Stimulated activated naive B cell treated with anti-CD40 and anti-IgM and Interleukin-4, amounts not matched to agents 10 μg/mL and 1 μg/mL and 100 μg/mL, for 72 hours (primary cell): ENCODE measurements around the gene COL23A1.

ENCODE experiments used
- ATAC-seq, 2 donors: fragments of 150-1000 bp; cut with Tn5 transposase; replicated peaks; 2 replicates each; pipeline ENCODE4 v1.10.0; 2021; ENCODE audit warnings: moderate library complexity in 1 of 2
- DNase-seq: peaks from one replicate; pipeline ENCODE4 v3.0.0; 2021
- H3K27ac Mint-ChIP-seq: one replicate; pipeline ENCODE4 v1.8.0; 2022; ENCODE audit warnings: mild to moderate bottlenecking, mixed read lengths
- H3K27me3 Mint-ChIP-seq, 2 donors: one replicate each; pipeline ENCODE4 v1.8.0; 2022; ENCODE audit warnings: mixed read lengths in 2 of 2
- H3K36me3 Mint-ChIP-seq, 2 donors: one replicate each; pipeline ENCODE4 v1.8.0; 2022; ENCODE audit warnings: mixed read lengths in 2 of 2, mild to moderate bottlenecking in 1 of 2
- H3K4me1 Mint-ChIP-seq, 2 donors: one replicate each; pipeline ENCODE4 v1.8.0; 2022; ENCODE audit warnings: mixed read lengths in 2 of 2, mild to moderate bottlenecking in 1 of 2
- H3K4me3 Mint-ChIP-seq, 2 donors: one replicate each; pipeline ENCODE4 v1.8.0; 2022; ENCODE audit warnings: mild to moderate bottlenecking in 2 of 2, mixed read lengths in 2 of 2, moderate library complexity in 1 of 2
- H3K9me3 Mint-ChIP-seq, 2 donors: one replicate each; pipeline ENCODE4 v1.8.0; 2022; ENCODE audit warnings: mixed read lengths in 2 of 2, mild to moderate bottlenecking in 1 of 2

The COL23A1 gene

GRCh38 chr5:178287091-178287790 lies 303.0 kb downstream of the COL23A1 start:
- H3K27me3 Mint-ChIP-seq = peaks cover 17 to 20% of the 10 kb centered on the region in 2 donors
- no peak overlapping the region for H3K4me3 Mint-ChIP-seq
- peaks cover 10 to 12% of the 10 kb centered on the region in 2 donors for H3K9me3 Mint-ChIP-seq
- no peaks in the 10 kb centered on the region for H3K4me1 Mint-ChIP-seq
- ATAC-seq (no peak), DNase-seq (no peak)
- H3K36me3 Mint-ChIP-seq = peaks cover 4% of the 10 kb centered on the region in 2 donors
- no peak overlapping the region for H3K27ac Mint-ChIP-seq

- Mint-ChIP-seq H3K9me3 (peaks cover 10 to 12% of the 10 kb centered on the region in 2 donors), H3K36me3 (peaks cover 4% of the 10 kb centered on the region in 2 donors), H3K27ac (no peak overlapping the region), H3K4me1 (no peaks in the 10 kb centered on the region), H3K4me3 (no peak overlapping the region), H3K27me3 (peaks cover 12 to 15% of the 10 kb centered on the region in 2 donors)
- DNase-seq (no peak), ATAC-seq (no peak)
Measured at GRCh38 chr5:178286226-178287090, 303.7 kb downstream of the COL23A1 start.

- no peak for DNase-seq
- no peak overlapping the region for H3K27ac Mint-ChIP-seq
- peaks cover 10 to 12% of the 10 kb centered on the region in 2 donors for H3K9me3 Mint-ChIP-seq
- ATAC-seq = no peak
- peaks cover 13 to 16% of the 10 kb centered on the region in 2 donors for H3K27me3 Mint-ChIP-seq
- H3K4me3 Mint-ChIP-seq = no peak overlapping the region
- H3K4me1 Mint-ChIP-seq = peaks cover 0 to under 1% of the 10 kb centered on the region in 2 donors
- H3K36me3 Mint-ChIP-seq = peaks cover 4% of the 10 kb centered on the region in 2 donors
Measured at GRCh38 chr5:178285399-178286225, 304.6 kb downstream of the COL23A1 start.

- Mint-ChIP-seq H3K9me3 (peaks cover 10 to 12% of the 10 kb centered on the region in 2 donors), H3K4me1 (peaks cover 4 to 6% of the 10 kb centered on the region in 2 donors), H3K27ac (no peak overlapping the region), H3K27me3 (peaks cover 19 to 20% of the 10 kb centered on the region in 2 donors), H3K4me3 (no peak overlapping the region), H3K36me3 (peaks cover 4% of the 10 kb centered on the region in 2 donors)
- DNase-seq = no peak
- ATAC-seq = no peak
Measured at GRCh38 chr5:178284996-178285395, 305.2 kb downstream of the COL23A1 start.

- H3K27ac Mint-ChIP-seq = no peak overlapping the region
- no peak overlapping the region for H3K4me3 Mint-ChIP-seq
- H3K27me3 Mint-ChIP-seq = peaks cover 27 to 28% of the 10 kb centered on the region in 2 donors
- DNase-seq (no peak), ATAC-seq (no peak)
- H3K4me1 Mint-ChIP-seq = peaks cover 8 to 13% of the 10 kb centered on the region in 2 donors
- peaks cover 10 to 12% of the 10 kb centered on the region in 2 donors for H3K9me3 Mint-ChIP-seq
- peaks cover 4% of the 10 kb centered on the region in 2 donors for H3K36me3 Mint-ChIP-seq
Measured at GRCh38 chr5:178284093-178284675, 306.0 kb downstream of the COL23A1 start.

GRCh38 chr5:178283520-178283919 lies 306.7 kb downstream of the COL23A1 start:
- Mint-ChIP-seq H3K27ac (no peak overlapping the region), H3K36me3 (peaks cover 4% of the 10 kb centered on the region in 2 donors), H3K4me3 (no peak overlapping the region), H3K4me1 (peaks cover 8 to 13% of the 10 kb centered on the region in 2 donors), H3K9me3 (peaks cover 10 to 12% of the 10 kb centered on the region in 2 donors), H3K27me3 (peaks cover 33 to 35% of the 10 kb centered on the region in 2 donors)
- DNase-seq (no peak), ATAC-seq (no peak)

- H3K27ac Mint-ChIP-seq = no peak overlapping the region
- DNase-seq (no peak), ATAC-seq (no peak)
- H3K4me3 Mint-ChIP-seq = no peak overlapping the region
- H3K27me3 Mint-ChIP-seq = peaks cover 30 to 33% of the 10 kb centered on the region in 2 donors
- peaks cover 8 to 13% of the 10 kb centered on the region in 2 donors for H3K4me1 Mint-ChIP-seq
- peaks cover 10 to 12% of the 10 kb centered on the region in 2 donors for H3K9me3 Mint-ChIP-seq
- peaks cover 4% of the 10 kb centered on the region in 2 donors for H3K36me3 Mint-ChIP-seq
Measured at GRCh38 chr5:178282391-178282790, 307.8 kb downstream of the COL23A1 start.

GRCh38 chr5:178281331-178281730 lies 308.9 kb downstream of the COL23A1 start:
- DNase-seq (no peak), ATAC-seq (no peak)
- Mint-ChIP-seq H3K36me3 (peaks cover 4% of the 10 kb centered on the region in 2 donors), H3K4me1 (peaks cover 8 to 13% of the 10 kb centered on the region in 2 donors), H3K27me3 (peaks cover 30 to 33% of the 10 kb centered on the region in 2 donors), H3K27ac (no peak overlapping the region), H3K9me3 (peaks cover 10 to 12% of the 10 kb centered on the region in 2 donors), H3K4me3 (no peak overlapping the region)

GRCh38 chr5:178280631-178281030 lies 309.6 kb downstream of the COL23A1 start:
- H3K27ac Mint-ChIP-seq = no peak overlapping the region
- H3K9me3 Mint-ChIP-seq = peaks cover 12 to 15% of the 10 kb centered on the region in 2 donors
- ATAC-seq (no peak), DNase-seq (no peak)
- peaks cover 33 to 34% of the 10 kb centered on the region in 2 donors for H3K27me3 Mint-ChIP-seq
- H3K36me3 Mint-ChIP-seq = peaks cover 4% of the 10 kb centered on the region in 2 donors
- peaks cover 8 to 13% of the 10 kb centered on the region in 2 donors for H3K4me1 Mint-ChIP-seq
- H3K4me3 Mint-ChIP-seq = no peak overlapping the region

GRCh38 chr5:178279723-178280438 lies 310.3 kb downstream of the COL23A1 start:
- Mint-ChIP-seq H3K4me1 (peaks cover 8 to 13% of the 10 kb centered on the region in 2 donors), H3K27ac (no peak overlapping the region), H3K27me3 (peaks cover 33 to 35% of the 10 kb centered on the region in 2 donors), H3K36me3 (peaks cover 4% of the 10 kb centered on the region in 2 donors), H3K9me3 (peaks cover 12 to 17% of the 10 kb centered on the region in 2 donors), H3K4me3 (no peak overlapping the region)
- DNase-seq = peak; percentile 55
- ATAC-seq = peak; percentile 81 to 93

- Mint-ChIP-seq H3K27ac (no peak overlapping the region), H3K36me3 (peaks cover 4% of the 10 kb centered on the region in 2 donors), H3K9me3 (peaks cover 12 to 17% of the 10 kb centered on the region in 2 donors), H3K4me1 (peaks cover 8 to 13% of the 10 kb centered on the region in 2 donors), H3K4me3 (no peak overlapping the region), H3K27me3 (peaks cover 33 to 35% of the 10 kb centered on the region in 2 donors)
- no peak for DNase-seq
- no peak for ATAC-seq
Measured at GRCh38 chr5:178279026-178279722, 311.0 kb downstream of the COL23A1 start.

GRCh38 chr5:178278358-178279023 lies 311.7 kb downstream of the COL23A1 start:
- Mint-ChIP-seq H3K36me3 (peaks cover 0 to 4% of the 10 kb centered on the region in 2 donors), H3K27ac (no peak overlapping the region), H3K27me3 (peaks cover 33 to 35% of the 10 kb centered on the region in 2 donors), H3K4me3 (no peak overlapping the region), H3K4me1 (peaks cover 8 to 13% of the 10 kb centered on the region in 2 donors), H3K9me3 (peaks cover 5 to 10% of the 10 kb centered on the region in 2 donors)
- ATAC-seq = no peak
- DNase-seq = no peak
